Mesenchymal stem cell (in vitro differentiated cells and primary cell): Measurements from ENCODE around the gene ARMC2.
A peak's percentile ranks its signal among the peaks of the same experiment; 100 is the strongest.

Source experiments
- DNase-seq: peaks from one replicate; pipeline ENCODE4 v3.0.0-alpha.2; 2013
- H2AFZ ChIP-seq: one replicate; pipeline ENCODE4 v1.6.1; 2013; ENCODE audit warnings: low read depth, mild to moderate bottlenecking, control low read depth, inconsistent platforms, low read length, moderate library complexity
- H2AK5ac ChIP-seq: 2 replicates; pipeline ENCODE4 v1.6.1; 2013; ENCODE audit warnings: low read length, moderate library complexity, mild to moderate bottlenecking, inconsistent platforms; ENCODE audit not compliant: severe bottlenecking
- H2BK120ac ChIP-seq: one replicate; pipeline ENCODE4 v1.6.1; 2013; ENCODE audit warnings: low read depth, mild to moderate bottlenecking, inconsistent platforms, low read length, moderate library complexity
- H2BK12ac ChIP-seq, 2 experiments: one replicate each; pipeline ENCODE4 v1.6.1; 2013; ENCODE audit warnings: inconsistent platforms in 2 of 2, low read length in 2 of 2, mild to moderate bottlenecking in 2 of 2, moderate library complexity in 2 of 2, control low read depth in 1 of 2
- H2BK15ac ChIP-seq: one replicate; pipeline ENCODE4 v1.6.1; 2013; ENCODE audit warnings: mild to moderate bottlenecking, low read depth, inconsistent platforms; ENCODE audit not compliant: poor library complexity, severe bottlenecking
- H2BK5ac ChIP-seq: 2 replicates; pipeline ENCODE4 v1.6.1; 2013; ENCODE audit warnings: low read depth, mild to moderate bottlenecking, low read length, control low read depth, inconsistent platforms; ENCODE audit not compliant: poor library complexity, severe bottlenecking
- H3K14ac ChIP-seq, 2 experiments: one replicate each; pipeline ENCODE4 v1.6.1; 2013; ENCODE audit warnings: inconsistent platforms in 2 of 2, low read length in 2 of 2, control low read depth in 1 of 2, mild to moderate bottlenecking in 1 of 2, moderate library complexity in 1 of 2
- H3K18ac ChIP-seq, 2 experiments: one replicate each; pipeline ENCODE4 v1.6.1; 2013; ENCODE audit warnings: inconsistent platforms in 2 of 2, low read length in 2 of 2, control low read depth in 1 of 2, low read depth in 1 of 2, mild to moderate bottlenecking in 1 of 2
- H3K23ac ChIP-seq, 2 experiments: one replicate each; pipeline ENCODE4 v1.6.1; 2013; ENCODE audit warnings: inconsistent platforms in 2 of 2, low read length in 2 of 2, mild to moderate bottlenecking in 2 of 2, moderate library complexity in 2 of 2, control low read depth in 1 of 2
- H3K27ac ChIP-seq: 2 replicates; pipeline ENCODE4 v1.5.1; 2013; ENCODE audit warnings: mild to moderate bottlenecking, moderate library complexity, low read length, control low read depth, inconsistent platforms; ENCODE audit not compliant: poor library complexity, severe bottlenecking
- H3K27me3 ChIP-seq, 2 experiments: 2 replicates each; pipeline versions ENCODE4 v1.6.1 to v1.7.0; 2013; ENCODE audit warnings: low read length in 2 of 2, mild to moderate bottlenecking in 2 of 2, moderate library complexity in 2 of 2, control low read depth in 1 of 2, inconsistent platforms in 1 of 2; ENCODE audit not compliant: control insufficient read depth in 1 of 2, insufficient read depth in 1 of 2
- H3K36me3 ChIP-seq, 2 experiments: 2 replicates each; pipeline versions ENCODE4 v1.6.1 to v1.7.0; 2013; ENCODE audit warnings: low read length in 2 of 2, control low read depth in 1 of 2, inconsistent platforms in 1 of 2, low read depth in 1 of 2, mild to moderate bottlenecking in 1 of 2; ENCODE audit not compliant: insufficient read depth in 2 of 2, control insufficient read depth in 1 of 2
- H3K4ac ChIP-seq, 2 experiments: one replicate each; pipeline ENCODE4 v1.6.1; 2013; ENCODE audit warnings: inconsistent platforms in 2 of 2, low read length in 2 of 2, mild to moderate bottlenecking in 2 of 2, moderate library complexity in 2 of 2, control low read depth in 1 of 2, low read depth in 1 of 2
- H3K4me1 ChIP-seq: 2 replicates; pipeline ENCODE4 v1.6.1; 2013; ENCODE audit warnings: low read depth, low read length, control low read depth; ENCODE audit not compliant: control insufficient read depth, insufficient read depth
- H3K4me2 ChIP-seq: 2 replicates; pipeline ENCODE4 v1.6.1; 2013; ENCODE audit warnings: low read length, mild to moderate bottlenecking, inconsistent platforms; ENCODE audit not compliant: poor library complexity, severe bottlenecking
- H3K4me3 ChIP-seq, 2 experiments: 2 replicates each; pipeline versions ENCODE4 v1.5.1 to v1.7.0; 2013; ENCODE audit warnings: low read length in 2 of 2, mild to moderate bottlenecking in 2 of 2, control low read depth in 1 of 2, low read depth in 1 of 2; ENCODE audit not compliant: insufficient read depth in 1 of 2
- H3K79me1 ChIP-seq: replicated peaks from 2 replicates; pipeline ENCODE4 v1.6.1; 2013; ENCODE audit warnings: mild to moderate bottlenecking, control low read depth, low read length, inconsistent platforms; ENCODE audit not compliant: poor library complexity, severe bottlenecking
- H3K9ac ChIP-seq: 2 replicates; pipeline ENCODE4 v1.7.0; 2013; ENCODE audit warnings: mild to moderate bottlenecking, low read length, moderate library complexity
- H3K9me3 ChIP-seq: 2 replicates; pipeline ENCODE4 v1.7.0; 2013; ENCODE audit warnings: mild to moderate bottlenecking, low read length; ENCODE audit not compliant: control insufficient read depth
- H4K8ac ChIP-seq: one replicate; pipeline ENCODE4 v1.6.1; 2013; ENCODE audit warnings: inconsistent platforms, mild to moderate bottlenecking, low read length, moderate library complexity
- H4K91ac ChIP-seq: one replicate; pipeline ENCODE4 v1.6.1; 2013; ENCODE audit warnings: mild to moderate bottlenecking, low read length, inconsistent platforms
- WGBS: methylation state at CpG from one replicate; pipeline ENCODE4 v1.1.7; 2013; ENCODE audit warnings: mixed read lengths; 5-methylcytosine and 5-hydroxymethylcytosine counted together

Gene ARMC2

DNA sequence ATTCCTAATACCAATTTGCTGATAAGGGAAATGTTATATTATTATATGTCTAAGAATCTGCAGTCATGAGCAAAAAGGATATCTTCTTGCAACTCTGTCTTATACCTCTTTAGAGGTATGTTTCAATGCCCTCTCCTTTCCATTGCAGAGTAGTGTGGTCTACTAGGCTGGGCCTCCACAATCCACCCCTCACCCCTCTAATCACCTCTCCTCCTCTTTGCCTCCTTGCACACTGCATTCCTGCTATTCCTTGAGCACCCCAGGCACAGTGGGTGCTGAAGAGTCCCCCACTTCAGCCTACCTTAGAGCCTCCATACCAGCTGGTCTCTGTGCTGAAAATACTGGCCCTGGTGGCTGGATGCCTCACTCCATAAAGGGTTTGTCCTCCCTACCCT lies 26.9 kb downstream of the ARMC2 start:
- no peak overlapping the region for H3K23ac ChIP-seq
- H2AFZ ChIP-seq = no peak overlapping the region
- no peak overlapping the region for H2BK15ac ChIP-seq
- H3K79me1 ChIP-seq = no peaks in the 10 kb centered on the region
- no peak overlapping the region for H2BK12ac ChIP-seq
- peak overlapping the region; percentile 88 for H3K9ac ChIP-seq
- H3K4me1 ChIP-seq = peaks cover 2% of the 10 kb centered on the region
- H2AK5ac ChIP-seq = no peak overlapping the region
- no peak overlapping the region for H3K14ac ChIP-seq
- no peak overlapping the region for H3K4ac ChIP-seq
- no peak overlapping the region for H4K8ac ChIP-seq
- H2BK120ac ChIP-seq = no peak overlapping the region
- H4K91ac ChIP-seq = no peak overlapping the region
- H3K4me2 ChIP-seq = no peak overlapping the region
- H3K4me3 ChIP-seq = no peak overlapping the region
- H2BK5ac ChIP-seq = no peak overlapping the region
- no peak overlapping the region for H3K18ac ChIP-seq
- peaks cover 7 to 8% of the 10 kb centered on the region in 2 experiments for H3K36me3 ChIP-seq
- no peaks in the 10 kb centered on the region for H3K27me3 ChIP-seq
- DNase-seq = no peak
- H3K9me3 ChIP-seq = no peaks in the 10 kb centered on the region
- H3K27ac ChIP-seq = no peak overlapping the region

- H2AK5ac ChIP-seq = no peak overlapping the region
- DNase-seq = peak; percentile 36
- peak overlapping the region in 1 of 2 experiments; percentile 16 for H3K4me3 ChIP-seq
- WGBS = 93% methylated on average over 5 of the region's 7 CpGs
- H2BK5ac ChIP-seq = no peak overlapping the region
- H3K27me3 ChIP-seq = no peaks in the 10 kb centered on the region
- H4K8ac ChIP-seq = no peak overlapping the region
- no peak overlapping the region for H3K4ac ChIP-seq
- H3K14ac ChIP-seq = no peak overlapping the region
- H3K18ac ChIP-seq = no peak overlapping the region
- no peak overlapping the region for H2AFZ ChIP-seq
- H3K4me2 ChIP-seq = no peak overlapping the region
- no peaks in the 10 kb centered on the region for H3K4me1 ChIP-seq
- peaks cover 5 to 8% of the 10 kb centered on the region in 2 experiments for H3K36me3 ChIP-seq
- no peak overlapping the region for H2BK12ac ChIP-seq
- no peaks in the 10 kb centered on the region for H3K9me3 ChIP-seq
- H3K27ac ChIP-seq = no peak overlapping the region
- no peaks in the 10 kb centered on the region for H3K79me1 ChIP-seq
- H3K9ac ChIP-seq = peak overlapping the region; percentile 69
- H3K23ac ChIP-seq = no peak overlapping the region
- H2BK120ac ChIP-seq = no peak overlapping the region
- no peak overlapping the region for H2BK15ac ChIP-seq
- no peak overlapping the region for H4K91ac ChIP-seq
Measured at GRCh38 chr6:108877046-108877751, 29.0 kb downstream of the ARMC2 start.

GRCh38 chr6:108878942-108879341 lies 30.7 kb downstream of the ARMC2 start:
- Histone ChIP-seq H2BK15ac (no peak overlapping the region), H2BK12ac (no peak overlapping the region), H3K9me3 (no peaks in the 10 kb centered on the region), H3K4me2 (no peak overlapping the region), H2AFZ (no peak overlapping the region), H3K4me1 (no peaks in the 10 kb centered on the region), H3K23ac (no peak overlapping the region), H4K91ac (no peak overlapping the region), H2AK5ac (no peak overlapping the region), H4K8ac (no peak overlapping the region), H3K4me3 (no peak overlapping the region), H3K27me3 (no peaks in the 10 kb centered on the region), H2BK120ac (no peak overlapping the region), H3K4ac (no peak overlapping the region), H2BK5ac (no peak overlapping the region), H3K18ac (no peak overlapping the region), H3K14ac (no peak overlapping the region), H3K36me3 (peaks cover 0 to 8% of the 10 kb centered on the region in 2 experiments), H3K27ac (no peak overlapping the region), H3K79me1 (no peaks in the 10 kb centered on the region), H3K9ac (no peak overlapping the region)
- no peak for DNase-seq
- 97% methylated on average over 2 of the region's 2 CpGs for WGBS

DNA sequence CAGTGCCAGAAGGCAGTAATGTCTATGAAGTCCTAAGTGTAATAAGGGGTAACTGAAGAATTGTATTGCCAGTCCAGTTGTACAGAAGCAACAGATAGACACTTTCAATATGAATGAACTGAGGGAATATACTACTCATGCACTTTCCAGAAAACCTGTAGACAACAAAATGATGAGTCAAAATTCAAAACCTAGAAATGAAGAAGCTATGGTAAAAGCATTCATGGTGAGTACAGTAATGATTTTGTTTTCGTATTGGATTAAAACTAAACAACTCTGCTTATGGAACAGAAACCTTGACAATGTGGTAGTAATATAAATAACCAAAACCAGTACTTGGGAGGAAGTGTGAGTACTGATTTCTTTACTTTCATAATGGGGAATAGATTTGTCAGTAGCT lies 35.0 kb downstream of the ARMC2 start:
- H2AFZ ChIP-seq = no peak overlapping the region
- no peaks in the 10 kb centered on the region for H3K4me1 ChIP-seq
- no peak overlapping the region for H2BK15ac ChIP-seq
- no peak overlapping the region for H3K4me3 ChIP-seq
- H3K36me3 ChIP-seq = peaks cover 0 to 12% of the 10 kb centered on the region in 2 experiments
- H2BK5ac ChIP-seq = no peak overlapping the region
- no peaks in the 10 kb centered on the region for H3K9me3 ChIP-seq
- H3K4me2 ChIP-seq = no peak overlapping the region
- H3K23ac ChIP-seq = no peak overlapping the region
- H3K79me1 ChIP-seq = no peaks in the 10 kb centered on the region
- no peak overlapping the region for H3K9ac ChIP-seq
- H3K27ac ChIP-seq = no peak overlapping the region
- H3K27me3 ChIP-seq = no peaks in the 10 kb centered on the region
- H3K18ac ChIP-seq = no peak overlapping the region
- WGBS = 83% methylated on average over 1 of the region's 1 CpG
- no peak overlapping the region for H4K91ac ChIP-seq
- no peak overlapping the region for H3K14ac ChIP-seq
- H2BK12ac ChIP-seq = no peak overlapping the region
- no peak overlapping the region for H3K4ac ChIP-seq
- no peak for DNase-seq
- no peak overlapping the region for H2AK5ac ChIP-seq
- H2BK120ac ChIP-seq = no peak overlapping the region
- no peak overlapping the region for H4K8ac ChIP-seq
